GM19351 (cell line): Measurements from ENCODE around the gene ESRRA.
A peak's percentile ranks its signal among the peaks of the same experiment; 100 is the strongest.

Source experiments
- ATAC-seq: cut with Tn5 transposase; IDR thresholded peaks from one replicate; pipeline ENCODE4 v1.9.1; 2021; ENCODE audit warnings: mild to moderate bottlenecking, moderate library complexity; ENCODE audit not compliant: unreplicated experiment

The ESRRA gene

GRCh38 chr11:64269540-64270220 lies 35.6 kb upstream of the ESRRA start:
- ATAC-seq, result peak; percentile 67

- no peak for ATAC-seq
Observed at GRCh38 chr11:64275031-64275800, 30.1 kb upstream of the ESRRA start.

DNA sequence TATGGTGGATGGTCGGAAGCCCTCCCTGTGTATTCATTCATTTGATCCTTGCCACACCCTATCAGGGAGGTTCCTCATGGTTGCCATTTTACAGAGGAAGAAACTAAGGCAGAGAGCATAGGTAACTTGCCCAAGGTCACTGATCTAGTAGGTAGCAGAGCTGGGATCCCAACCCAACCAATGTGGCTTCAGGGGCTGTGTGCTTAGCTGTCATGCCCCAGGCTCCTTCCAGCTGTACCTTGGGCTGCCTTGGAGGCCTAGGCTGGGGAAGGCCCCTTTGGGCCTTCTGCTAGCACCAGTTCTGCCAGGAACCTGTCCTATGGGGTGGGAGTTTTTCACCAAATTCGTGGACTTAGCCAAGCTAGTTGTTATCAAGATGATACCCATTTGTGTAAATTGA lies 29.5 kb upstream of the ESRRA start:
- no peak for ATAC-seq

- no peak for ATAC-seq
Observed at GRCh38 chr11:64276653-64277431, 28.5 kb upstream of the ESRRA start.

DNA sequence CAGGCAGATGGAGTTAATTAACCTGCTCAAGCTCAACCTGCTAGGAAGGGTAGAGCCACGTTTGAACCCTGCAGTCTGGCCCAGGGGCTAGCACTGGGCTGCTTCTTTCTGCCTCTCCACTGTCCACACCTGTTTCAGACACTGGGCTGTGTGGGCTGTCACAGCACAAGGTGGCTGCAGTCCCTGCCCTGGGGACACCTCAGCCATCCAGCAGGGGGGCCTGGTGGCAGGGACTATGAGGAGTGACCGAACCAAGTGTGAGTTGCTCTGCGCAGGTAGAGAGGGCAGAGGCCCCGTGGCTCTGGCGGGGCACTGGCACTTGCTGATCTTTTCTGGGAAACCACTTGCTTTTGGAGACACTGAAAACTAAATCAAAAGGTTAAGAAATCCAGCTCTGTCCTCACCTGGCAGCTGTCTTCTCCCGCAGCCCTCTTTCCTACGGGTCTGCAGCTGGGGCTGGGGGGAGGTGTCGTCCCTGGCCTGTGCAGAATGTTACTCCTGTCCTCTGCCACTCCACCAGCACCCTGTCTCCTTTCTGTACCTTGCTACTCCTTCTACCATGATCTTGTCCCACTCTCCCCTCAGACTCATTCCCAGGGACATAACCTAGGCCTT lies 26.6 kb upstream of the ESRRA start:
- no peak for ATAC-seq

DNA sequence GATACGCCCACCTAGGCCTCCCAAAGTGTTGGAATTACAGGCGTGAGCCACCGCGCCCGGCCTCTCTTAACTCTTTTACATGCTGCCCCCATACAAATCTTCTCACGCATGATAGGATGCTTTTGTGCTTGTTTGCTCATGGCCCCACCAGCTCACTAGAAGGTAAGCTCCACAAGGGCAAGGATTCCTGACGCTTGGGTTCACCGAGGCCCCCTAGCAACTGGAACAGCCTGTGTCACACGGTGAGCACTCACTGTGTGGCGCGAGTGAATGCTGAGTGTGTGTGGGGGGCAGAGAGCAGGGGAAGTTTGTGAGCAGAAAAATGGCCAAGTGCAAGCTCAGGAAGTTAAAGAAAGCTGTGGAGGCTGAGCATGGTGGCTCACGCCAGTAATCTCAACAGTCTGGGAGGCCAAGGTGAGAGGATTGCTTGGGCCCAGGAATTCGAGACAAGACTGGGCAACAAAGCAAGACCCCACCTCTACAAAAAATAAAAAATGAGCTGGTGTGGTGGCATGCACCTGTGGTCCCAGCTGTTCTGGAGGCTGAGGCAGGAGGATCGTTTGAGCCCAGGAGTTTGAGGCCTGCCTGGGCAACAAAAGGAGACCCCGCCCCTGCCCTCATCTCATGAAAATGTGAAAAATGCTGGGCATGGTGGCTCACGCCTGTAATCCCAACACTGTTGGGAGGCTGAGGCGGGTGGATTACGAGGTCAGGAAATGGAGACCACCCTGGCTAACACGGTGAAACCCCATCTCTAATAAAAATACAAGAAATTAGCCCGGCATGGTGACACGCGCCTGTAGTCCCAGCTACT lies 23.2 kb upstream of the ESRRA start:
- no peak for ATAC-seq

GRCh38 chr11:64283092-64283491 lies 22.2 kb upstream of the ESRRA start:
- no peak for ATAC-seq

DNA sequence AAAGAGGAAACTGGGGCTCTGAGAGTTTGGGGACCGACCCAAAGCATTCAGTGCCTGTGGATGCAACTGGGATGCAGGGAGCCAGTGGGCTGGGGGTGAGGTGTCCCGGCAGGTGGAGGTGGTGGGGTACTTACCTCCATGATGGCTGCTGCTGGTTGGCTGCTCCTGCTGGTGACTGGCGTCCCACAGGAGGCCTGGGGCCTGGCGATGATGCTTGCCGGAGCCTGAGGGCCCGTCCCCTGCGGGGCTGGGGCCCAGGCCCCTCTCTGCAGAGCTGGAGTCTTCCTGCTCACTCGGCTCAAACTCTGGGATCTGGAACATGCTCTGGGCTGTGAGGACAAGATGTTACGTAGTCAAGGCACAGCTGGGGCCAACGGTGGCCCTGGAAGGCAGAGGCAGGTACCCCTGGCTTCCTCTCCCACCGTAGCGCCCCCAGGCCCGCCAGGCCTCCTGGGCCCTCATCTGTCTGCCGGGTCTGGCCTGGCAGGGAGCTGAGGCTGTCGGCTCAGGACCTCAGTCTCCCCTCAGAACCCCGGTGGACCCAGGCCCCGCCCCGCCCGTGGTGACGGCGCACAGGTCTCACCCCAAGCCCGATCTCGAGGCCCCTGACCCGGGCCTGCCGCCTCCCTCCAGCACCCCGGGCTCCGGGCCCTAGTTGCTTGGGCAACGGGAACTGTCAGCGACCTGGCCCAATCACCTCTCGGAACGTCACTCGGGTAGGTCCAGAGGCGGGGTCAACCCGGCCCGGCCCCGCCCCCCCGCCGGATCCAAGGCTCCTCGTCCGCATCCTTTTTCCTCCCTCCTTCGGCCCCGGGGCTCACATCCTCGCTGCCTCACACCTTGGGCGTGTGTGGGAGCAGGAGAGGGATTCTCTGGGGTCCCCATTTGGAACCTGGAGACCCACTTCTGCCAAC lies 21.0 kb upstream of the ESRRA start, which contains the start of gene BAD:
TSS of gene BAD (minus strand) at position 618 of the 914 bp plus-strand sequence. CDS start at position 321, 297 bp downstream.
- ATAC-seq, result peak; percentile 78

- peak; percentile 57 for ATAC-seq
Observed at GRCh38 chr11:64284962-64285884, 20.1 kb upstream of the ESRRA start, which contains the start of gene GPR137. GPR137 (plus strand) TSS chr11:64285848; CDS start chr11:64286525, 677 bp downstream.

DNA sequence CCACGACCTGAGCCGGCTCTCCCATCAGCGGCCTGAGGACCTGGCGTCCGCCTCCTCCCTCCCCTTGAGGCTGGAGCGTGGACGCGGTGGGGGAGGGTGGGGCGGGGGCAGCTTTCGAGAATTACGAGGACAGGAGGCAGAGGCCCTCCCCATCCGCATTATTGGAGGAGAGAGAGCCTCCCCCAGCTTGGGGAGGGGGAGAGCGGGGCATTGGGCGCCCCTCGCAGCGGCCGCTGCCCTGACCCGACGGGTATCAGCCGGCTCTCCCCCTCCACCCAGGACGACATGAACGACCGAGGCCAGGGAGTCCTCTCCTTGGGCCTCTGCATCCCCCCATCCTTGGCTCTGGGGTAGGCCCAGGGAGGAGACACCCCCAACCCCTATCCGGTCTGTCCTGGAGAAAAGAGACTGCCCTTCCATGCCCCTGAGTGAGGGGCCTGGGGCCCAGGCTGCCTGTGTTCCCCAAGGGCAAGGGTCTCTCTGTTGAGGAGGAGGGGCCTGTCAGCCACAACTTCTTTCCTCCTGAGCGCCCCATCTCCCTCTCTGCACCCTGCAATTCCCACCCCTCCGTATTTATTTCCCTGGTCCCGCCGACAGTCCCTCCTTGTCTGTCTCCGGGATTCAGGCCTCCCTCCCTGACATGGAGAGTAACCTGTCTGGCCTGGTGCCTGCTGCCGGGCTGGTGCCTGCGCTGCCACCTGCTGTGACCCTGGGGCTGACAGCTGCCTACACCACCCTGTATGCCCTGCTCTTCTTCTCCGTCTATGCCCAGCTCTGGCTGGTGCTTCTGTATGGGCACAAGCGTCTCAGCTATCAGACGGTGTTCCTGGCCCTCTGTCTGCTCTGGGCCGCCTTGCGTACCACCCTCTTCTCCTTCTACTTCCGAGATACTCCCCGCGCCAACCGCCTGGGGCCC lies 19.2 kb upstream of the ESRRA start:
- ATAC-seq, result no peak

GRCh38 chr11:64286801-64287159 lies 18.5 kb upstream of the ESRRA start:
- ATAC-seq, result no peak

DNA sequence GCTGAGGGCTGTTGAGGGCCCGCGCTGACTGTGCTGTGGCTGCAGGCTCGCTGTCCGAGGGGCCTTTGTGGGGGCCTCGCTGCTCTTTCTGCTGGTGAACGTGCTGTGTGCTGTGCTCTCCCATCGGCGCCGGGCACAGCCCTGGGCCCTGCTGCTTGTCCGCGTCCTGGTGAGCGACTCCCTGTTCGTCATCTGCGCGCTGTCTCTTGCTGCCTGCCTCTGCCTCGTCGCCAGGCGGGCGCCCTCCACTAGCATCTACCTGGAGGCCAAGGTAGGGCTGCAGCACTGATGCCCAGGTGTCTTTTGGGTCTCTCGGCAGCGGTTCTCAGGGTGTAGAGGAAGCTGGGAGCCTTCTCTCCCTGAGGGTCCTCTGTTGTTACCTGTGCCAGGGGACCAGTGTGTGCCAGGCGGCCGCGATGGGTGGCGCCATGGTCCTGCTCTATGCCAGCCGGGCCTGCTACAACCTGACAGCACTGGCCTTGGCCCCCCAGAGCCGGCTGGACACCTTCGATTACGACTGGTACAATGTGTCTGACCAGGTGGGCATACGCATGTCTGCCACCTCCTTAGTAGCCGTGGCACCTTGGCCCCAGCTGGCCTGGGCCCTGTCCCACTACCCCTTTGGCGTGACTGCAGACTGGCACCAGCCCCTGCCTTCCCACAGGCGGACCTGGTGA lies 17.5 kb upstream of the ESRRA start:
- no peak for ATAC-seq

- ATAC-seq, result no peak
Observed at GRCh38 chr11:64288353-64288750, 17.0 kb upstream of the ESRRA start.

- ATAC-seq, result no peak
Observed at GRCh38 chr11:64289002-64289564, 16.2 kb upstream of the ESRRA start.

- no peak for ATAC-seq
Observed at GRCh38 chr11:64290352-64291261, 14.7 kb upstream of the ESRRA start.
